ENCODE data around the gene EGLN3.

Gene EGLN3

GRCh38 chr14:33950320-33951182, at the start of gene EGLN3:
TSS of gene EGLN3 (minus strand) at chr14:33951074. CDS start at chr14:33950752, 322 bp downstream.
- ChIA-PET CTCF (interaction anchor here (0.6 kb wide), 1 partner anchor 229 kb away, joined by 3 read pairs; no protein-coding TSS in a partner anchor), POLR2A (ENCODE audit: low non-redundant PET) (no interaction called here)
- no peak within 1 kb of the TSS for H3K27ac ChIP-seq
- TF ChIP-seq, protein P1, sequence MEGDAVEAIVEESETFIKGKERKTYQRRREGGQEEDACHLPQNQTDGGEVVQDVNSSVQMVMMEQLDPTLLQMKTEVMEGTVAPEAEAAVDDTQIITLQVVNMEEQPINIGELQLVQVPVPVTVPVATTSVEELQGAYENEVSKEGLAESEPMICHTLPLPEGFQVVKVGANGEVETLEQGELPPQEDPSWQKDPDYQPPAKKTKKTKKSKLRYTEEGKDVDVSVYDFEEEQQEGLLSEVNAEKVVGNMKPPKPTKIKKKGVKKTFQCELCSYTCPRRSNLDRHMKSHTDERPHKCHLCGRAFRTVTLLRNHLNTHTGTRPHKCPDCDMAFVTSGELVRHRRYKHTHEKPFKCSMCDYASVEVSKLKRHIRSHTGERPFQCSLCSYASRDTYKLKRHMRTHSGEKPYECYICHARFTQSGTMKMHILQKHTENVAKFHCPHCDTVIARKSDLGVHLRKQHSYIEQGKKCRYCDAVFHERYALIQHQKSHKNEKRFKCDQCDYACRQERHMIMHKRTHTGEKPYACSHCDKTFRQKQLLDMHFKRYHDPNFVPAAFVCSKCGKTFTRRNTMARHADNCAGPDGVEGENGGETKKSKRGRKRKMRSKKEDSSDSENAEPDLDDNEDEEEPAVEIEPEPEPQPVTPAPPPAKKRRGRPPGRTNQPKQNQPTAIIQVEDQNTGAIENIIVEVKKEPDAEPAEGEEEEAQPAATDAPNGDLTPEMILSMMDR (conservative IDR thresholded peaks at IDR 0.05; ENCODE audit: low read depth), result no peak
- DNase-seq (ENCODE audit: low spot score), result peak; percentile 85

GRCh38 chr14:34000396-34000795, 49.5 kb upstream of the EGLN3 start:
- no peak overlapping the region for H3K27ac ChIP-seq
- CTCF ChIA-PET, result no interaction called here
- POLR2A ChIA-PET (ENCODE audit: low non-redundant PET), result no interaction called here
- no peak for DNase-seq (ENCODE audit: low spot score)
- TF ChIP-seq, protein P1 (conservative IDR thresholded peaks at IDR 0.05; ENCODE audit: low read depth), result no peak

DNA sequence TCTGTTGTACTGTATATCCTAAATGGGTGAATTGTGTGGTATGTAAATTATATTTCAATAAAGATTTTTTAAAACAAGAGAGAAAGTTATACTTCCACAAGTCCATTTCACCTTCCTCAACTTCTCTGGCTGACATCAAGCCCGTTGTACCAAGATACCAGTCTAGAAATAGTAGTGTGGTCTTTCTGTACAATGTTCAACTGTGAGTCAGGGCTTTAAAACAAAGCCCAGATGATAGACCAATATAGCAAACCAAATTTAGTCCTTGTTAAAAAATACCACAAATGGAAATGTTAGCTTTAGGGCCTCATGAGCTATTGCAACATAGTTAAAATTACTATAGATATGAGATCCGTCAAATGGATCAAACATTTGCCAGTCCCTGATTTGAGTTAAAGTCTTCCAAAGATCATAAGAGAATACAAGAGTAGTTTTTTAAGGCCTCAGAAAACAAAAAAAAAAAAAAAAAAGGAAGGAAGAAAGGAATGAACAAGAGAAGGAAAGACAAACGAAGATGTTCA, 49.0 kb upstream of the EGLN3 start:
- ChIA-PET POLR2A (ENCODE audit: low non-redundant PET) (no interaction called here), CTCF (no interaction called here)
- DNase-seq (ENCODE audit: low spot score), result no peak

DNA sequence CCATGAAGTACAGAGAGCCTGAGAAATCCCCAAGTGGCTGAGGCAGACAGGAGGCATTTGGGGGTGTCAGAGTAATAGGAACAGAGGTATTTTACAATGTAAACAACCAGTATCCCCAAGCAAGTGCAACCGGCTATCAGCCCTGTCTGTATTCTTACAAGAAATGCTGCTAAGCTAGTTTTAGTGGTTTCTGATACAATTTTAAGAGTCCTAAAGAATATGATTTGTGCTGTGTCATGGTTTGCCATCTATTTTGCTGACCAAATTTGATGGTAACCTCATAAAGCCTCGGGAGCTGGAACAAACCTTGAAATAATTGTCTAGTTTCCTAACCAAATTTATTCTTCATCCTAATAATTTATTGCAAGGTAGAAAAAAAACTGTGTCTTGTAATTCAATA, 46.7 kb upstream of the EGLN3 start:
- ChIA-PET POLR2A (ENCODE audit: low non-redundant PET) (no interaction called here), CTCF (no interaction called here)
- no peak overlapping the region for H3K27ac ChIP-seq
- no peak for DNase-seq (ENCODE audit: low spot score)
- TF ChIP-seq, protein P1 (conservative IDR thresholded peaks at IDR 0.05; ENCODE audit: low read depth), result no peak

More for the DNA sequence above, 49.0 kb upstream of the EGLN3 start:
- no peak overlapping the region for H3K27ac ChIP-seq
- TF ChIP-seq, protein P1 (conservative IDR thresholded peaks at IDR 0.05; ENCODE audit: low read depth), result no peak

- no peak for DNase-seq (ENCODE audit: low spot score)
- no peak overlapping the region for H3K27ac ChIP-seq
- POLR2A ChIA-PET (ENCODE audit: low non-redundant PET), result no interaction called here
- TF ChIP-seq, protein P1 (conservative IDR thresholded peaks at IDR 0.05; ENCODE audit: low read depth), result no peak
- CTCF ChIA-PET, result no interaction called here
Observed at GRCh38 chr14:33996462-33996861, 45.6 kb upstream of the EGLN3 start.

- CTCF ChIA-PET, result no interaction called here
- no peak for DNase-seq (ENCODE audit: low spot score)
- no peak overlapping the region for H3K27ac ChIP-seq
- POLR2A ChIA-PET (ENCODE audit: low non-redundant PET), result no interaction called here
- TF ChIP-seq, protein P1 (conservative IDR thresholded peaks at IDR 0.05; ENCODE audit: low read depth), result no peak
Observed at GRCh38 chr14:33993246-33993645, 42.4 kb upstream of the EGLN3 start.

Data from RWPE1 (cell line).